GM21529 (cell line): ENCODE data around the gene AGTRAP.

ENCODE experiments used
- ATAC-seq: cut with Tn5 transposase; IDR thresholded peaks from one replicate; pipeline ENCODE4 v1.9.1; 2021; ENCODE audit not compliant: unreplicated experiment

Gene AGTRAP

GRCh38 chr1:11781297-11781696 is 45.4 kb downstream of the AGTRAP start:
- no peak for ATAC-seq

GRCh38 chr1:11782127-11782708 is 46.3 kb downstream of the AGTRAP start:
- ATAC-seq: no peak

- no peak for ATAC-seq
These were observed 47.6 kb downstream of the AGTRAP start for GRCh38 chr1:11783556-11783955.

GRCh38 chr1:11784256-11784992 is 48.5 kb downstream of the AGTRAP start:
- no peak for ATAC-seq

- ATAC-seq: no peak
These were observed 49.2 kb downstream of the AGTRAP start for GRCh38 chr1:11784993-11785769.

- ATAC-seq: no peak
These were observed 50.2 kb downstream of the AGTRAP start for GRCh38 chr1:11786168-11786567.

GRCh38 chr1:11787251-11787803 is 51.4 kb downstream of the AGTRAP start:
- ATAC-seq: no peak

GRCh38 chr1:11787804-11788436 is 52.0 kb downstream of the AGTRAP start:
- no peak for ATAC-seq

- no peak for ATAC-seq
These were observed 52.7 kb downstream of the AGTRAP start for GRCh38 chr1:11788549-11789053.

- ATAC-seq: no peak
These were observed 53.5 kb downstream of the AGTRAP start for GRCh38 chr1:11789126-11790067.

GRCh38 chr1:11790101-11790879 is 54.4 kb downstream of the AGTRAP start:
- ATAC-seq: no peak

GRCh38 chr1:11790880-11791715 is 55.2 kb downstream of the AGTRAP start:
- no peak for ATAC-seq

- ATAC-seq: no peak
These were observed 56.2 kb downstream of the AGTRAP start for GRCh38 chr1:11792106-11792505.

GRCh38 chr1:11793819-11794218 is 57.9 kb downstream of the AGTRAP start:
- no peak for ATAC-seq

GRCh38 chr1:11794446-11795237 is 58.7 kb downstream of the AGTRAP start:
- no peak for ATAC-seq

GRCh38 chr1:11795238-11795890 is 59.4 kb downstream of the AGTRAP start:
- no peak for ATAC-seq
